Activated CD8-positive, alpha-beta memory T cell treated with anti-CD3 and anti-CD28 coated beads for 1 hour (primary cell): Measurements from ENCODE around the gene IQCE.

Experiments used
- DNase-seq, 2 donors: peaks; one replicate each; pipeline ENCODE4 v3.0.0-alpha.2; 2020; ENCODE audit warnings: low read depth in 1 of 2; ENCODE audit errors: extremely low read depth in 1 of 2

Gene IQCE

GRCh38 chr7:2629746-2630681 lies 71.2 kb downstream of the IQCE start:
- DNase-seq, result no peak

GRCh38 chr7:2631946-2632732 lies 73.4 kb downstream of the IQCE start, which contains the start of gene TTYH3:
TSS of gene TTYH3 (plus strand) at chr7:2631986. CDS start at chr7:2632156, 170 bp downstream.
- no peak for DNase-seq

- no peak for DNase-seq
Measured at GRCh38 chr7:2632733-2633537, 74.2 kb downstream of the IQCE start.

- DNase-seq, result no peak
Measured at GRCh38 chr7:2633538-2634266, 74.9 kb downstream of the IQCE start.

GRCh38 chr7:2634267-2635145 lies 75.7 kb downstream of the IQCE start:
- no peak for DNase-seq

GRCh38 chr7:2635148-2635668 lies 76.4 kb downstream of the IQCE start:
- no peak for DNase-seq

GRCh38 chr7:2635810-2636701 lies 77.3 kb downstream of the IQCE start:
- no peak for DNase-seq

- DNase-seq, result no peak
Measured at GRCh38 chr7:2637066-2637471, 78.3 kb downstream of the IQCE start.

GRCh38 chr7:2637505-2638223 lies 78.9 kb downstream of the IQCE start:
- DNase-seq, result no peak

- no peak for DNase-seq
Measured at GRCh38 chr7:2638224-2638991, 79.6 kb downstream of the IQCE start.

GRCh38 chr7:2639181-2639681 lies 80.5 kb downstream of the IQCE start:
- no peak for DNase-seq

GRCh38 chr7:2639695-2640481 lies 81.1 kb downstream of the IQCE start:
- DNase-seq, result no peak

GRCh38 chr7:2640482-2640830 lies 81.7 kb downstream of the IQCE start:
- no peak for DNase-seq

- DNase-seq, result no peak
Measured at GRCh38 chr7:2640846-2641316, 82.1 kb downstream of the IQCE start.
